ENCODE measurements around the gene PPME1.

Gene PPME1

GRCh38 chr11:74282421-74282820 is 111.3 kb downstream of the PPME1 start:
- no peaks in the 10 kb centered on the region for H3K27me3 ChIP-seq (ENCODE audit: insufficient read depth, low read depth)
- no peak overlapping the region for H3K4me3 ChIP-seq (IDR thresholded peaks at IDR 0.05; ENCODE audit: insufficient read depth, low read depth, low read length)
- no peaks in the 10 kb centered on the region for H3K79me2 ChIP-seq (ENCODE audit: insufficient read depth, low read depth)
- H3K27ac ChIP-seq: no peak overlapping the region
- H3K4me1 ChIP-seq (ENCODE audit: low read depth, poor library complexity, severe bottlenecking): no peaks in the 10 kb centered on the region
- H3K36me3 ChIP-seq (ENCODE audit: insufficient read depth): no peaks in the 10 kb centered on the region
- no peak for TF ChIP-seq CTCF (conservative IDR thresholded peaks at IDR 0.05; ENCODE audit: low read depth, low read length)
- no peak overlapping the region for H2AFZ ChIP-seq (ENCODE audit: low read depth)
- no peak overlapping the region for H3K4me2 ChIP-seq
- H3K9ac ChIP-seq: no peak overlapping the region
- no peaks in the 10 kb centered on the region for H4K20me1 ChIP-seq (ENCODE audit: insufficient read depth)

DNA sequence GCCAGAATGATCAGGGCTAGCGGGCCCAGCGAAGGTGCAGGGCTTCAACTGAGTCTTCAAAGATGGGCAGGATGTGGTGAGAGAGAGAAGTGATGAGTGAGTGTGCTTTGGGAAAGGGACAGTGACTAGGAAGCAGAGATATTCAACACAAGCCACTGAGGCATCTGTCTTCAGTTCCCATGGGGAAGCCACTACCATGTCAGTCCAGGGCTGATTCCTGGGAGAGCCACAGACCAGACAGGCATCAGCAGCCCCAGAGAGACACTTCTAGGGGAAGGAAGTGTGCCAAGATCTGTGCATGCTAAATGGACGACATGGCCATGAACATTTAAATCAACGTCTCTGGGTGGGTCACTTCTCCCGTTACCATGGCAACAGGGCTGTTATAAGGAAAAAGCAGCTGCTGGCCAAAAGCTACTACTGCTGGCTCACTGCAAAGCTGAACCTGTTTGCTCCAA is 111.9 kb downstream of the PPME1 start:
- Histone ChIP-seq H3K27ac (no peak overlapping the region), H3K4me1 (ENCODE audit: low read depth, poor library complexity, severe bottlenecking) (no peaks in the 10 kb centered on the region), H2AFZ (ENCODE audit: low read depth) (no peak overlapping the region), H3K27me3 (ENCODE audit: insufficient read depth, low read depth) (no peaks in the 10 kb centered on the region), H3K4me2 (no peak overlapping the region), H3K36me3 (ENCODE audit: insufficient read depth) (no peaks in the 10 kb centered on the region), H3K4me3 (IDR thresholded peaks at IDR 0.05; ENCODE audit: insufficient read depth, low read depth, low read length) (no peak overlapping the region), H4K20me1 (ENCODE audit: insufficient read depth) (no peaks in the 10 kb centered on the region), H3K79me2 (ENCODE audit: insufficient read depth, low read depth) (no peaks in the 10 kb centered on the region), H3K9ac (no peak overlapping the region)
- no peak for TF ChIP-seq CTCF (conservative IDR thresholded peaks at IDR 0.05; ENCODE audit: low read depth, low read length)

DNA sequence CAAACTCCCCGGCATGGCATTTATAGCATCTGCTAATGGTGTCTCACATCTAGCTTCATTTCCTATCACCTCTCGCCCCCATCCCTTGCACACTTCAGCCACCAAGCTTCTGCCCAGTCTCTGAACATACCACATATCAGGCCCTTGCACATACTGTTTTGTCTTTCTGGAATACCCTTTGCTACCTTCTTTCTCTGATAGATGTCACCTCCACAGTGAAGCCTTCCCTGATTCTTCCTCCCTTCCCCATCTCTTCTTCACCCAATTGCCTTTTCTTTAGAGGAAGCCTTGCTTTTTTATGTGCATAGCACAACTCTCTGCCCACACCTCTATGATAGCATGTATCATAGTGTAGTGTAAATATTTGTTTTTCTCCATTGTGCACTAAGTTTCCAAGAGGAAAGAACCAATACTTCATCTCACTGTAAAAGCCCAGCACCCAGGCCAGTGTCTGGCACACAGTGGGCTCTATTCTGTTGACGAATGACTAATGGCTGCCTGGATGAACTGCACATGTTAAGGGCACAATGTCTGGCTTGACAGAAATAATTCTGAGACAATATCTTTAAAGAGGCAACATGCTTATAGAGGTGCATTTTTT is 112.6 kb downstream of the PPME1 start:
- Histone ChIP-seq H3K4me2 (no peak overlapping the region), H3K9ac (no peak overlapping the region), H3K36me3 (ENCODE audit: insufficient read depth) (no peaks in the 10 kb centered on the region), H2AFZ (ENCODE audit: low read depth) (no peak overlapping the region), H4K20me1 (ENCODE audit: insufficient read depth) (no peaks in the 10 kb centered on the region), H3K27me3 (ENCODE audit: insufficient read depth, low read depth) (no peaks in the 10 kb centered on the region), H3K79me2 (ENCODE audit: insufficient read depth, low read depth) (no peaks in the 10 kb centered on the region), H3K4me1 (ENCODE audit: low read depth, poor library complexity, severe bottlenecking) (no peaks in the 10 kb centered on the region), H3K4me3 (IDR thresholded peaks at IDR 0.05; ENCODE audit: insufficient read depth, low read depth, low read length) (no peak overlapping the region), H3K27ac (no peak overlapping the region)
- TF ChIP-seq CTCF (conservative IDR thresholded peaks at IDR 0.05; ENCODE audit: low read depth, low read length): no peak

DNA sequence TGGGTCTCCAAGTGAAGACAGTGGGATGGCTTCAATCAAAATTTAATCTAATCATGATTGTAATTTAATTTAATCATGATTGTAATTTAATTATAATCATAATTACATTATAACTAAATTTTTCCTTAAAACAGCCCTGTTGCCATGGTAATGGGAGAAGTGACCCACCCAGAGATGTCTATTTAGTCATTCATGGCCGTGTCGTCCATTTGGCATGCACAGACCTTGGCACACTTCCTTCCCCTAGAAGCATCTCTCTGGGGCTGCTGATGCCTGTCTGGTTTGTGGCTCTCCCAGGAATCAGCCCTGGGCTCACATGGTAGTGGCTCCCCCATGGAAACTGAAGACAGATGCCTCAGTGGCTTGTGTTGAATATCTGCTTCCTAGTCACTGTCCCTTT is 113.4 kb downstream of the PPME1 start:
- Histone ChIP-seq H3K27me3 (ENCODE audit: insufficient read depth, low read depth) (no peaks in the 10 kb centered on the region), H3K4me1 (ENCODE audit: low read depth, poor library complexity, severe bottlenecking) (no peaks in the 10 kb centered on the region), H3K4me2 (no peak overlapping the region), H3K9ac (no peak overlapping the region), H3K27ac (no peak overlapping the region), H3K79me2 (ENCODE audit: insufficient read depth, low read depth) (no peaks in the 10 kb centered on the region), H3K36me3 (ENCODE audit: insufficient read depth) (no peaks in the 10 kb centered on the region), H2AFZ (ENCODE audit: low read depth) (no peak overlapping the region), H4K20me1 (ENCODE audit: insufficient read depth) (no peaks in the 10 kb centered on the region), H3K4me3 (IDR thresholded peaks at IDR 0.05; ENCODE audit: insufficient read depth, low read depth, low read length) (no peak overlapping the region)
- TF ChIP-seq CTCF (conservative IDR thresholded peaks at IDR 0.05; ENCODE audit: low read depth, low read length): no peak
